ENCODE data around the gene CENPT. TPM values are rescaled to one million over a fixed set of nuclear protein-coding genes. Genes with fewer than 3 reads are reported as not detected.

CENPT gene
- total and polyA plus RNA-seq, 2 of the 13 experiments (the other 11 are each of a cell fraction or from before 2014, with no cell fraction given): 40.9 to 43.3 TPM

DNA sequence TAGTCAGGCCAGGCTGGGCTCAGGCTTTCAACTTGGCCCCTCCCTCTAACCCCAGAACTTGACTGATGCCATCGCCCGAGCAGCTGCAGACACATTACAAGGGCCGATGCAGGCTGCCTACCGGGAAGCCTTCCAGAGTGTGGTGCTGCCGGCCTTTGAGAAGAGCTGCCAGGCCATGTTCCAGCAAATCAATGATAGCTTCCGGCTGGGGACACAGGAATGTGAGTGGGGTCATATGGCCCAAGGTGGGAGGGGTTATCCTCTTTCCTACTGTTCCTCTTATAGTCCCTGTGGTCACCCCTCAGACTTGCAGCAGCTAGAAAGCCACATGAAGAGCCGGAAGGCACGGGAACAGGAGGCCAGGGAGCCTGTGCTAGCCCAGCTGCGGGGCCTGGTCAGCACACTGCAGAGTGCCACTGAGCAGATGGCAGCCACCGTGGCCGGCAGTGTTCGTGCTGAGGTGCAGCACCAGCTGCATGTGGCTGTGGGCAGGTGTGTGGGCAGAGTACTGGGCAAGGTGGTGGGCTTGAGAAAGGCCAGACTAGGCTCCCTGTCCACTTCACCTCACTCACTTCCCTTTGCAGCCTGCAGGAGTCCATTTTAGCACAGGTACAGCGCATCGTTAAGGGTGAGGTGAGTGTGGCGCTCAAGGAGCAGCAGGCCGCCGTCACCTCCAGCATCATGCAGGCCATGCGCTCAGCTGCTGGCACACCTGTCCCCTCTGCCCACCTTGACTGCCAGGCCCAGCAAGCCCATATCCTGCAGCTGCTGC, 35.1 kb upstream of the CENPT start:
- no peak for FAIRE-seq
- H3K79me2 ChIP-seq (ENCODE audit: insufficient read depth, low read length): no peaks in the 10 kb centered on the region
- no peak for DNase-seq (ENCODE audit: low spot score)
- TF ChIP-seq CTCF (CRISPR knock-in tag; IDR thresholded peaks at IDR 0.05): 0 out of 2 replicates have a peak, but pooled peaks have one; percentile 14
- no peak for TF ChIP-seq ZNF225 (CRISPR knock-in tag; IDR thresholded peaks at IDR 0.05)
- no peak for TF ChIP-seq TARDBP (CRISPR knock-in tag; IDR thresholded peaks at IDR 0.05)
- TF ChIP-seq ZNF782 (CRISPR knock-in tag; IDR thresholded peaks at IDR 0.05; ENCODE audit: borderline replicate concordance): no peak
- TF ChIP-seq ZNF605 (CRISPR knock-in tag; IDR thresholded peaks at IDR 0.05): 0 out of 2 replicates have a peak, but pooled peaks have one; percentile 17
- no peak for TF ChIP-seq ARNTL (CRISPR knock-in tag; IDR thresholded peaks at IDR 0.05)
- TF ChIP-seq SRSF9 (IDR thresholded peaks at IDR 0.05; ENCODE audit: borderline replicate concordance, insufficient read depth, low read depth, low read length, poor library complexity, severe bottlenecking): no peak
- TF ChIP-seq ZBTB38 (CRISPR knock-in tag; IDR thresholded peaks at IDR 0.05): peak; percentile 59; the same call in 1 of the 2 replicates
- TF ChIP-seq ZFP1 (CRISPR knock-in tag; IDR thresholded peaks at IDR 0.05): no peak
- TF ChIP-seq MYC (CRISPR knock-in tag; IDR thresholded peaks at IDR 0.05; ENCODE audit: borderline replicate concordance): peak; percentile 17; the same call in 1 of the 2 replicates
- no peak for TF ChIP-seq SMAD1 (CRISPR knock-in tag; IDR thresholded peaks at IDR 0.05; ENCODE audit: borderline replicate concordance, low read depth)
- no peak for TF ChIP-seq HDAC1 (CRISPR knock-in tag; IDR thresholded peaks at IDR 0.05)
- TF ChIP-seq, protein P1, sequence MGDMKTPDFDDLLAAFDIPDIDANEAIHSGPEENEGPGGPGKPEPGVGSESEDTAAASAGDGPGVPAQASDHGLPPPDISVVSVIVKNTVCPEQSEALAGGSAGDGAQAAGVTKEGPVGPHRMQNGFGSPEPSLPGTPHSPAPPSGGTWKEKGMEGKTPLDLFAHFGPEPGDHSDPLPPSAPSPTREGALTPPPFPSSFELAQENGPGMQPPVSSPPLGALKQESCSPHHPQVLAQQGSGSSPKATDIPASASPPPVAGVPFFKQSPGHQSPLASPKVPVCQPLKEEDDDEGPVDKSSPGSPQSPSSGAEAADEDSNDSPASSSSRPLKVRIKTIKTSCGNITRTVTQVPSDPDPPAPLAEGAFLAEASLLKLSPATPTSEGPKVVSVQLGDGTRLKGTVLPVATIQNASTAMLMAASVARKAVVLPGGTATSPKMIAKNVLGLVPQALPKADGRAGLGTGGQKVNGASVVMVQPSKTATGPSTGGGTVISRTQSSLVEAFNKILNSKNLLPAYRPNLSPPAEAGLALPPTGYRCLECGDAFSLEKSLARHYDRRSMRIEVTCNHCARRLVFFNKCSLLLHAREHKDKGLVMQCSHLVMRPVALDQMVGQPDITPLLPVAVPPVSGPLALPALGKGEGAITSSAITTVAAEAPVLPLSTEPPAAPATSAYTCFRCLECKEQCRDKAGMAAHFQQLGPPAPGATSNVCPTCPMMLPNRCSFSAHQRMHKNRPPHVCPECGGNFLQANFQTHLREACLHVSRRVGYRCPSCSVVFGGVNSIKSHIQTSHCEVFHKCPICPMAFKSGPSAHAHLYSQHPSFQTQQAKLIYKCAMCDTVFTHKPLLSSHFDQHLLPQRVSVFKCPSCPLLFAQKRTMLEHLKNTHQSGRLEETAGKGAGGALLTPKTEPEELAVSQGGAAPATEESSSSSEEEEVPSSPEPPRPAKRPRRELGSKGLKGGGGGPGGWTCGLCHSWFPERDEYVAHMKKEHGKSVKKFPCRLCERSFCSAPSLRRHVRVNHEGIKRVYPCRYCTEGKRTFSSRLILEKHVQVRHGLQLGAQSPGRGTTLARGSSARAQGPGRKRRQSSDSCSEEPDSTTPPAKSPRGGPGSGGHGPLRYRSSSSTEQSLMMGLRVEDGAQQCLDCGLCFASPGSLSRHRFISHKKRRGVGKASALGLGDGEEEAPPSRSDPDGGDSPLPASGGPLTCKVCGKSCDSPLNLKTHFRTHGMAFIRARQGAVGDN (CRISPR knock-in tag; IDR thresholded peaks at IDR 0.05): peak; percentile 66
- H3K9ac ChIP-seq (ENCODE audit: insufficient read depth, low read depth, low read length): no peak overlapping the region; the same call in 1 of the 2 replicates
- no peaks in the 10 kb centered on the region for H3K27me3 ChIP-seq (ENCODE audit: control insufficient read depth in 1 of 2, insufficient read depth in 2 of 2, low read length in 2 of 2)
- in situ Hi-C loops (cut with HindIII; ENCODE audit: extremely low pct_ligation_motif_present, low pct_unique_long_range_greater_than_20kb): loop anchor here (10.0 kb wide), 1 partner anchor 162 kb away; no protein-coding TSS in a partner anchor
- H3K9me3 ChIP-seq (ENCODE audit: low read length): no peaks in the 10 kb centered on the region
- peaks cover 50 to 79% of the 10 kb centered on the region in 2 experiments for H3K36me3 ChIP-seq (replicated peaks in 1 of 2; ENCODE audit: control insufficient read depth in 1 of 2, insufficient read depth in 2 of 2, low read length in 2 of 2)
- peaks cover 31% of the 10 kb centered on the region for H3K4me1 ChIP-seq (ENCODE audit: insufficient read depth, low read length)
- H3K4me3 ChIP-seq (replicated peaks in 1 of 3; ENCODE audit: insufficient read depth in 1 of 3, low read depth in 2 of 3, low read length in 3 of 3): no peak overlapping the region
- no peaks in the 10 kb centered on the region for H4K20me1 ChIP-seq (ENCODE audit: insufficient read depth, low read length)
- H2AFZ ChIP-seq (ENCODE audit: low read length): no peak overlapping the region
- POLR2A ChIA-PET: interaction anchor here (1.3 to 3.3 kb wide), 6 partner anchors 10 to 158 kb away, joined by 3 to 22 read pairs (median 7); partner anchors contain the start of genes LCAT, PSKH1 and PSMB10
- CTCF ChIA-PET (ENCODE audit: low intra/inter-chr PET ratio, low total read pairs): interaction anchor here (1.2 to 5.3 kb wide), 6 partner anchors 33 to 182 kb away, joined by 3 to 63 read pairs (median 6); partner anchors contain the start of gene THAP11
- ATAC-seq: peak; percentile 3; the same call in 2 of the 3 replicates
- BruUV-seq (replicated peaks): no TSS peak
- intact Hi-C loops (cut with micrococcal nuclease; ENCODE audit: unreplicated experiment): loop anchor here (1.0 to 5.0 kb wide), 2 partner anchors 46 to 160 kb away; no protein-coding TSS in a partner anchor
- H3K4me2 ChIP-seq (ENCODE audit: low read depth, low read length): no peak overlapping the region; the same call in 1 of the 2 replicates
- peak overlapping the region; percentile 36 for H3K27ac ChIP-seq (ENCODE audit: extremely low read length, insufficient read depth, low read length)
- 92% methylated on average over 16 of the region's 18 CpGs for WGBS (ENCODE audit: low lambda C conversion rate)
